NB4 (cell line): Measurements from ENCODE around the gene ARHGAP25.

Experiments used
- DNase-seq: peaks from one replicate; pipeline ENCODE4 v3.0.0; 2010; ENCODE audit warnings: low read depth
- H3K4me3 ChIP-seq: one replicate; pipeline ENCODE4 v1.5.1; 2011; ENCODE audit warnings: mild to moderate bottlenecking, low read depth, low read length, moderate library complexity
- MAX ChIP-seq: IDR thresholded peaks from 2 replicates; pipeline ENCODE4 v1.6.1; 2011; ENCODE audit warnings: low read depth, low read length
- MYC ChIP-seq: IDR thresholded peaks from 2 replicates; pipeline ENCODE4 v1.6.1; 2011; ENCODE audit warnings: low read depth, low read length
- POLR2A ChIP-seq: IDR thresholded peaks from 2 replicates; pipeline ENCODE4 v1.6.1; 2011; ENCODE audit warnings: mild to moderate bottlenecking; ENCODE audit not compliant: insufficient read length; ENCODE audit errors: extremely low read depth
- TF ChIP-seq, protein P1 (sequence below): IDR thresholded peaks from one replicate; pipeline ENCODE4 v1.5.1; 2012; ENCODE audit warnings: low read depth, low read length

The ARHGAP25 gene

DNA sequence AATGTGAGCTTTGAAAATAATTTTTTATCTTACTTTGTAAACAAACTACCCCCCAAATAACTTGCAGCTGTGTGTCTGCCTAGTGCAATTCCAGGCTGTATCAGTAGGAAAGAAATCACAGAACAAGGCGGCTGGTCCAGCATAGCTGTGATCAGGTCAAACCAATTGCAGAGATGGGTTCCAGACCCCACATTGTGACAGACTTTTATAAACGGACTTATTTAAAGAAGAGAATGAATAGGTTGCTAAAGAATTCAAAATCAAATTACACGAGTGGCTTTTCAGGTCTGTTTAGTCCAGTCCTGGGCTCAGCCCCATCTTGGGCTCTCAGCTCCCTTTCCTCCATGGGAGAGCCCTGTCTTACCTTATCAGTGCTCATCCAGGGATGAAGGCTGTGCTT is 125.5 kb downstream of the ARHGAP25 start:
- H3K4me3 ChIP-seq = no peak overlapping the region
- TF ChIP-seq MYC (no peak), MAX (no peak), POLR2A (no peak)
- TF ChIP-seq, protein P1, sequence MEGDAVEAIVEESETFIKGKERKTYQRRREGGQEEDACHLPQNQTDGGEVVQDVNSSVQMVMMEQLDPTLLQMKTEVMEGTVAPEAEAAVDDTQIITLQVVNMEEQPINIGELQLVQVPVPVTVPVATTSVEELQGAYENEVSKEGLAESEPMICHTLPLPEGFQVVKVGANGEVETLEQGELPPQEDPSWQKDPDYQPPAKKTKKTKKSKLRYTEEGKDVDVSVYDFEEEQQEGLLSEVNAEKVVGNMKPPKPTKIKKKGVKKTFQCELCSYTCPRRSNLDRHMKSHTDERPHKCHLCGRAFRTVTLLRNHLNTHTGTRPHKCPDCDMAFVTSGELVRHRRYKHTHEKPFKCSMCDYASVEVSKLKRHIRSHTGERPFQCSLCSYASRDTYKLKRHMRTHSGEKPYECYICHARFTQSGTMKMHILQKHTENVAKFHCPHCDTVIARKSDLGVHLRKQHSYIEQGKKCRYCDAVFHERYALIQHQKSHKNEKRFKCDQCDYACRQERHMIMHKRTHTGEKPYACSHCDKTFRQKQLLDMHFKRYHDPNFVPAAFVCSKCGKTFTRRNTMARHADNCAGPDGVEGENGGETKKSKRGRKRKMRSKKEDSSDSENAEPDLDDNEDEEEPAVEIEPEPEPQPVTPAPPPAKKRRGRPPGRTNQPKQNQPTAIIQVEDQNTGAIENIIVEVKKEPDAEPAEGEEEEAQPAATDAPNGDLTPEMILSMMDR = no peak
- no peak for DNase-seq

DNA sequence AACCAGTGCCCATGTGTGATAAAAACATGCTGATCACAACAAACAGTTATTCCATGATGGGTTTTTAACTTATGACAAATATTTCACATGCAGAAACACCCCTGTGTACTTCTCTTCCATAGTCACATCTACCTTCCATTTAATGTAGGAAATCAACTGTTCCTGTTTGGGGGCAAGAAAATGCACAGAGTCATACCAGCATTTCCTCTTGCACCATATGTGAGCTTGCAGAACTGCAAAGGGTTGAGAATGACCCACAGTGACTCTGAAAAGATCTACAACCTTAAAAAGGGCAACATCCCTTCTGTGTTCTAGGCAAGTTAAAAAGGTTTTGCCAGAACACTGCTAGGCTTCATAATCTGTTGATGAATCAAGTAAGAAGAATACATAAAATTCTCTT is 126.7 kb downstream of the ARHGAP25 start:
- H3K4me3 ChIP-seq = no peak overlapping the region
- DNase-seq = peak; percentile 82
- no peak for TF ChIP-seq POLR2A
- TF ChIP-seq, protein P1 = no peak
- TF ChIP-seq MAX = peak; percentile 24
- peak; percentile 53 for TF ChIP-seq MYC

DNA sequence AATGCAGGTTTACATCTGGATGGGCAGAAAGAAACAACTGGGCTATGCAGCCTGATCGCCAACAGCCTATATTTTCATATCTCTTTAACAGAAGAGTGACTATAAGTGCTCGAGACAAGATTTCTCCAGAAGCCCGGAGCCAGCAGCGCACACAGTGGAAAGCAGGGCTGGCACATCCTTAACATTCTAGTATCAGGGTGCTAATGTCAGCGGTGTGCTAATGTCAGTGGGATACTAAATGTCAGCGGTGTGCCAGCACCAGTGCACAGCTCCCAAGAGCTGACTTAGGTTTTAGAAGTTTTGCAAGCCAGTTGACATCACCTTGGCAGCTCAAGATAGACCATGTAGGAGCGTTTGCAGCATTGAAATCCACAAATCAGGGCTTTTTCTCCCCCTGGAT is 128.3 kb downstream of the ARHGAP25 start:
- DNase-seq = no peak
- H3K4me3 ChIP-seq = no peak overlapping the region
- TF ChIP-seq MYC (no peak), MAX (no peak), POLR2A (no peak)
- TF ChIP-seq, protein P1 = no peak

DNA sequence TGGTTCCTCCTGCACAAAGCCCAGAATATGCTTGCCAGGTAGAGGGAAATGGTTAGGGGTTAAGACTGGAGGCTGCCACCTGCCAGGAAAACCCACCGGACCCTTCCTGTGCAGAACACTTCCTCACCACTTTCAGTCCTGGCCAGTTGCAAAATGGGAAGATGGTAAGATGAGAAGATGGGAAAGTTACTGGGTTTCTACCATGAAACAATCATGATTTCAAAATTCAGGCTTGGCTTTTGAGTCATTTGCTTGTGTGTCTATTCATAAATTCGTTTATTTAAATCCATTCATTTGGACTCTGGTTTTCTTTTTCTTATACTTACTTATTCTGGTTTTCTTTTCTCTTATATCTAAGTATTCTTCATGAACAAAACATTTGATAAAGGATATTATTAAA is 129.4 kb downstream of the ARHGAP25 start:
- H3K4me3 ChIP-seq = no peak overlapping the region
- DNase-seq = no peak
- TF ChIP-seq MAX (no peak), MYC (no peak), POLR2A (no peak)
- TF ChIP-seq, protein P1 = no peak

DNA sequence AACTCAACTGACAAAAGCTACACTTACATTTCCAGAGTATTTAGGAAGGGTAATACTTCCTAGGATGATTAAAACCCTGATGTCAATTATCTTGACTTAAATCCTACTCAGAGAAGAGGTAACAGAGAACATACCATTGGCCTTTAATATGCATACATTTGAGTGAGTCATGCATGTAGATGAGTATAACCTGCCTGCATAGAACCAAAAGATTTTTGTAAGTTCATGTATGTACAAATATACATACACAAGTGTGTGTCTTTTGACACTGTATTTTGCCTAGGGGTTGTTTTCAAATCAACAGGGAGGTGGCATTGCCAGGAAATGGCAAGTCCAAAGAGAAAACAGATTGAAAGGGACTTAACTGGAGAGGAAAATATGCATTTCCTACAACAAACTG is 130.5 kb downstream of the ARHGAP25 start:
- TF ChIP-seq POLR2A = no peak
- TF ChIP-seq MAX = no peak
- TF ChIP-seq MYC = no peak
- TF ChIP-seq, protein P1 = no peak
- no peak overlapping the region for H3K4me3 ChIP-seq
- DNase-seq = no peak

DNA sequence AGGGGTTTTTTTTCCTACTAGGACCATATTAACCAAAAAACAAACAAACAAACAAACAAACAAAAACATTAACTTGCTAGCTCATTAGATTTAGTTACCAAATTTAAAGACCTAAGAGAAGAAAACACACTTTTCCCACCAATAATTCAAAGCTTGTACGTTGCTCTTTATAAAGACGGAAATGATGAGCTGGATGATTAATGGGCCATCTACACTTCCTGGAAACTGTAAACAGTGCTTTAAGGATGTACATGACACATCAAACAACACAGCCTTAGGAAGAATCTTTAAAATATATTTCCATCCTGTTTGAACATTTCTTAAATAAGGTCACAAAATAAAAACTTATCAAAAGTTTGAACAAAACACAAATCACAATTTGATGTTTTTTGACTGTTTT is 135.6 kb downstream of the ARHGAP25 start:
- DNase-seq = no peak
- no peak for TF ChIP-seq MYC
- TF ChIP-seq, protein P1 = no peak
- TF ChIP-seq MAX = no peak
- TF ChIP-seq POLR2A = no peak
- no peak overlapping the region for H3K4me3 ChIP-seq
